ENCODE data around the gene STX18. TPM values are rescaled to one million over a fixed set of nuclear protein-coding genes. Genes with fewer than 3 reads are reported as not detected.

Gene STX18
- total RNA-seq, 4 donors from 2014 or later: 16.1 to 41.9 (median 20.5) TPM

- TF ChIP-seq CTCF (IDR thresholded peaks at IDR 0.05): no peak
- TF ChIP-seq EP300 (IDR thresholded peaks at IDR 0.05): no peak
- peak in 1 of 3 donors; percentile 19 for TF ChIP-seq POLR2AphosphoS5 (IDR thresholded peaks at IDR 0.05)
- no peak for DNase-seq (ENCODE audit: low spot score in 2 of 2)
- peaks cover 81% of the 10 kb centered on the region for H3K27me3 ChIP-seq
- H3K27ac ChIP-seq: peak overlapping the region; percentile 29
- H3K9me3 ChIP-seq: no peaks in the 10 kb centered on the region
- no peaks in the 10 kb centered on the region for H3K36me3 ChIP-seq
- H3K4me1 ChIP-seq: peaks cover 64% of the 10 kb centered on the region
- H3K4me3 ChIP-seq: no peak overlapping the region
- WGBS: no CpG with 5 or more reads among the region's 13 CpGs
Observed at GRCh38 chr4:4392501-4393183, 149.2 kb downstream of the STX18 start.

GRCh38 chr4:4391866-4392265 is 150.0 kb downstream of the STX18 start:
- no peak for TF ChIP-seq POLR2AphosphoS5 (IDR thresholded peaks at IDR 0.05)
- TF ChIP-seq POLR2A (IDR thresholded peaks at IDR 0.05): no peak
- no peak for TF ChIP-seq EP300 (IDR thresholded peaks at IDR 0.05)
- TF ChIP-seq CTCF (IDR thresholded peaks at IDR 0.05): no peak
- peaks cover 71% of the 10 kb centered on the region for H3K4me1 ChIP-seq
- no peak overlapping the region for H3K27ac ChIP-seq
- H3K36me3 ChIP-seq: no peaks in the 10 kb centered on the region
- no peaks in the 10 kb centered on the region for H3K9me3 ChIP-seq
- no peak for DNase-seq (ENCODE audit: low spot score in 2 of 2)
- H3K27me3 ChIP-seq: peaks cover 82% of the 10 kb centered on the region
- H3K4me3 ChIP-seq: no peak overlapping the region
- 65% methylated on average over 4 of the region's 4 CpGs for WGBS

- DNase-seq (ENCODE audit: low spot score in 2 of 2): no peak
- 84% methylated on average over 10 of the region's 11 CpGs for WGBS
- H3K27me3 ChIP-seq: peaks cover 87% of the 10 kb centered on the region
- no peak for TF ChIP-seq CTCF (IDR thresholded peaks at IDR 0.05)
- TF ChIP-seq POLR2A (IDR thresholded peaks at IDR 0.05): no peak
- no peak for TF ChIP-seq EP300 (IDR thresholded peaks at IDR 0.05)
- TF ChIP-seq POLR2AphosphoS5 (IDR thresholded peaks at IDR 0.05): no peak
- no peak overlapping the region for H3K27ac ChIP-seq
- no peaks in the 10 kb centered on the region for H3K9me3 ChIP-seq
- H3K36me3 ChIP-seq: no peaks in the 10 kb centered on the region
- H3K4me3 ChIP-seq: no peak overlapping the region
- peaks cover 75% of the 10 kb centered on the region for H3K4me1 ChIP-seq
Observed at GRCh38 chr4:4390515-4391240, 151.2 kb downstream of the STX18 start.

- no peak overlapping the region for H3K4me3 ChIP-seq
- peaks cover 74% of the 10 kb centered on the region for H3K4me1 ChIP-seq
- no peak for DNase-seq (ENCODE audit: low spot score in 2 of 2)
- 66% methylated on average over 4 of the region's 7 CpGs for WGBS
- H3K36me3 ChIP-seq: no peaks in the 10 kb centered on the region
- no peak overlapping the region for H3K27ac ChIP-seq
- no peaks in the 10 kb centered on the region for H3K9me3 ChIP-seq
- TF ChIP-seq EP300 (IDR thresholded peaks at IDR 0.05) (no peak), POLR2AphosphoS5 (IDR thresholded peaks at IDR 0.05) (no peak), CTCF (IDR thresholded peaks at IDR 0.05) (no peak), POLR2A (IDR thresholded peaks at IDR 0.05) (no peak)
- peaks cover 86% of the 10 kb centered on the region for H3K27me3 ChIP-seq
Observed at GRCh38 chr4:4390046-4390445, 151.8 kb downstream of the STX18 start.

- no peak for DNase-seq (ENCODE audit: low spot score in 2 of 2)
- TF ChIP-seq EP300 (IDR thresholded peaks at IDR 0.05) (no peak), POLR2A (IDR thresholded peaks at IDR 0.05) (no peak), CTCF (IDR thresholded peaks at IDR 0.05) (no peak), POLR2AphosphoS5 (IDR thresholded peaks at IDR 0.05) (no peak)
- Histone ChIP-seq H3K4me1 (peaks cover 67% of the 10 kb centered on the region), H3K27me3 (peaks cover 79% of the 10 kb centered on the region), H3K9me3 (no peaks in the 10 kb centered on the region), H3K36me3 (no peaks in the 10 kb centered on the region), H3K27ac (no peak overlapping the region), H3K4me3 (peak overlapping the region; percentile 60)
- WGBS: 81% methylated on average over 9 of the region's 18 CpGs
Observed at GRCh38 chr4:4388836-4389575, 152.8 kb downstream of the STX18 start.

All from suprapubic skin (tissue), 4 donors.